ENCODE measurements around the gene BLCAP.

BLCAP gene

DNA sequence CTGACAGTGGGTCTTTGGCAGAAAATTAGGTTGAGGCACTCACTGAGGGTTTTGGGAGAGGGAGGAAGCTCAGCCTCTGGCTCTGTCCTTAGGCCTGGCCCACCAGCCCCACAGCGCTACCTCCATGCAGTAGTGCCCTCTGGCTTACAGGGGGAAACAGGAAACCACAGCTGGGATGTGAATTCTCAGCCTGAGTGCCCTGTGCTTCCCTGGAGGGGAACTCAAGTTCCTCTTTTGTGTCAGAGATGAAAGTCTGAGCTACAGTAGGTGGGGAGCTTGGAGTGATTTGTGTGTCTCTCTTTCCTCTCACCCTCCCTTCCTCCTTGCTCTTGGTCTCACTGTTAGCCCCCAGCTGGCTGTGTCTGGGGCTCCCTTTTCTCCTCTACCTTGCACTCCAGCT lies 48.2 kb upstream of the BLCAP start:
- TF ChIP-seq RARB (CRISPR knock-in tag; IDR thresholded peaks at IDR 0.05) (no peak), ZC3H10 (CRISPR knock-in tag; IDR thresholded peaks at IDR 0.05) (no peak), ISL1 (CRISPR knock-in tag; IDR thresholded peaks at IDR 0.05) (no peak), ZNF565 (CRISPR knock-in tag; conservative IDR thresholded peaks at IDR 0.05; ENCODE audit: low read depth) (no peak), ZNF8 (CRISPR knock-in tag; IDR thresholded peaks at IDR 0.05) (no peak), GLIS3 (CRISPR knock-in tag; IDR thresholded peaks at IDR 0.05) (no peak), CSDC2 (CRISPR knock-in tag; IDR thresholded peaks at IDR 0.05) (no peak), ZFP3 (CRISPR knock-in tag; IDR thresholded peaks at IDR 0.05) (no peak), ZFP30 (CRISPR knock-in tag; IDR thresholded peaks at IDR 0.05) (no peak), SNAI2 (CRISPR knock-in tag; IDR thresholded peaks at IDR 0.05) (no peak), ZNF70 (CRISPR knock-in tag; IDR thresholded peaks at IDR 0.05) (no peak), ARNTL (CRISPR knock-in tag; IDR thresholded peaks at IDR 0.05; ENCODE audit: borderline replicate concordance, low read depth) (no peak), OSR1 (CRISPR knock-in tag; IDR thresholded peaks at IDR 0.05) (no peak), PPARA (CRISPR knock-in tag; IDR thresholded peaks at IDR 0.05; ENCODE audit: borderline replicate concordance) (no peak), ESRRG (CRISPR knock-in tag; IDR thresholded peaks at IDR 0.05) (no peak), TOX (CRISPR knock-in tag; IDR thresholded peaks at IDR 0.05; ENCODE audit: borderline replicate concordance) (no peak)
- TF ChIP-seq, protein P1, sequence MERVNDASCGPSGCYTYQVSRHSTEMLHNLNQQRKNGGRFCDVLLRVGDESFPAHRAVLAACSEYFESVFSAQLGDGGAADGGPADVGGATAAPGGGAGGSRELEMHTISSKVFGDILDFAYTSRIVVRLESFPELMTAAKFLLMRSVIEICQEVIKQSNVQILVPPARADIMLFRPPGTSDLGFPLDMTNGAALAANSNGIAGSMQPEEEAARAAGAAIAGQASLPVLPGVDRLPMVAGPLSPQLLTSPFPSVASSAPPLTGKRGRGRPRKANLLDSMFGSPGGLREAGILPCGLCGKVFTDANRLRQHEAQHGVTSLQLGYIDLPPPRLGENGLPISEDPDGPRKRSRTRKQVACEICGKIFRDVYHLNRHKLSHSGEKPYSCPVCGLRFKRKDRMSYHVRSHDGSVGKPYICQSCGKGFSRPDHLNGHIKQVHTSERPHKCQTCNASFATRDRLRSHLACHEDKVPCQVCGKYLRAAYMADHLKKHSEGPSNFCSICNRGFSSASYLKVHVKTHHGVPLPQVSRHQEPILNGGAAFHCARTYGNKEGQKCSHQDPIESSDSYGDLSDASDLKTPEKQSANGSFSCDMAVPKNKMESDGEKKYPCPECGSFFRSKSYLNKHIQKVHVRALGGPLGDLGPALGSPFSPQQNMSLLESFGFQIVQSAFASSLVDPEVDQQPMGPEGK (CRISPR knock-in tag; IDR thresholded peaks at IDR 0.05; ENCODE audit: borderline replicate concordance): no peak
- TF ChIP-seq, protein P2, sequence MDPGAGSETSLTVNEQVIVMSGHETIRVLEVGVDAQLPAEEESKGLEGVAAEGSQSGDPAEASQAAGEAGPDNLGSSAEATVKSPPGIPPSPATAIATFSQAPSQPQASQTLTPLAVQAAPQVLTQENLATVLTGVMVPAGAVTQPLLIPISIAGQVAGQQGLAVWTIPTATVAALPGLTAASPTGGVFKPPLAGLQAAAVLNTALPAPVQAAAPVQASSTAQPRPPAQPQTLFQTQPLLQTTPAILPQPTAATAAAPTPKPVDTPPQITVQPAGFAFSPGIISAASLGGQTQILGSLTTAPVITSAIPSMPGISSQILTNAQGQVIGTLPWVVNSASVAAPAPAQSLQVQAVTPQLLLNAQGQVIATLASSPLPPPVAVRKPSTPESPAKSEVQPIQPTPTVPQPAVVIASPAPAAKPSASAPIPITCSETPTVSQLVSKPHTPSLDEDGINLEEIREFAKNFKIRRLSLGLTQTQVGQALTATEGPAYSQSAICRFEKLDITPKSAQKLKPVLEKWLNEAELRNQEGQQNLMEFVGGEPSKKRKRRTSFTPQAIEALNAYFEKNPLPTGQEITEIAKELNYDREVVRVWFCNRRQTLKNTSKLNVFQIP (CRISPR knock-in tag; IDR thresholded peaks at IDR 0.05; ENCODE audit: borderline replicate concordance, low read depth): no peak
- TF ChIP-seq, protein P3, sequence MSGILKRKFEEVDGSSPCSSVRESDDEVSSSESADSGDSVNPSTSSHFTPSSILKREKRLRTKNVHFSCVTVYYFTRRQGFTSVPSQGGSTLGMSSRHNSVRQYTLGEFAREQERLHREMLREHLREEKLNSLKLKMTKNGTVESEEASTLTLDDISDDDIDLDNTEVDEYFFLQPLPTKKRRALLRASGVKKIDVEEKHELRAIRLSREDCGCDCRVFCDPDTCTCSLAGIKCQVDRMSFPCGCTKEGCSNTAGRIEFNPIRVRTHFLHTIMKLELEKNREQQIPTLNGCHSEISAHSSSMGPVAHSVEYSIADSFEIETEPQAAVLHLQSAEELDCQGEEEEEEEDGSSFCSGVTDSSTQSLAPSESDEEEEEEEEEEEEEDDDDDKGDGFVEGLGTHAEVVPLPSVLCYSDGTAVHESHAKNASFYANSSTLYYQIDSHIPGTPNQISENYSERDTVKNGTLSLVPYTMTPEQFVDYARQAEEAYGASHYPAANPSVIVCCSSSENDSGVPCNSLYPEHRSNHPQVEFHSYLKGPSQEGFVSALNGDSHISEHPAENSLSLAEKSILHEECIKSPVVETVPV (CRISPR knock-in tag; IDR thresholded peaks at IDR 0.05): no peak
- TF ChIP-seq, protein P4, sequence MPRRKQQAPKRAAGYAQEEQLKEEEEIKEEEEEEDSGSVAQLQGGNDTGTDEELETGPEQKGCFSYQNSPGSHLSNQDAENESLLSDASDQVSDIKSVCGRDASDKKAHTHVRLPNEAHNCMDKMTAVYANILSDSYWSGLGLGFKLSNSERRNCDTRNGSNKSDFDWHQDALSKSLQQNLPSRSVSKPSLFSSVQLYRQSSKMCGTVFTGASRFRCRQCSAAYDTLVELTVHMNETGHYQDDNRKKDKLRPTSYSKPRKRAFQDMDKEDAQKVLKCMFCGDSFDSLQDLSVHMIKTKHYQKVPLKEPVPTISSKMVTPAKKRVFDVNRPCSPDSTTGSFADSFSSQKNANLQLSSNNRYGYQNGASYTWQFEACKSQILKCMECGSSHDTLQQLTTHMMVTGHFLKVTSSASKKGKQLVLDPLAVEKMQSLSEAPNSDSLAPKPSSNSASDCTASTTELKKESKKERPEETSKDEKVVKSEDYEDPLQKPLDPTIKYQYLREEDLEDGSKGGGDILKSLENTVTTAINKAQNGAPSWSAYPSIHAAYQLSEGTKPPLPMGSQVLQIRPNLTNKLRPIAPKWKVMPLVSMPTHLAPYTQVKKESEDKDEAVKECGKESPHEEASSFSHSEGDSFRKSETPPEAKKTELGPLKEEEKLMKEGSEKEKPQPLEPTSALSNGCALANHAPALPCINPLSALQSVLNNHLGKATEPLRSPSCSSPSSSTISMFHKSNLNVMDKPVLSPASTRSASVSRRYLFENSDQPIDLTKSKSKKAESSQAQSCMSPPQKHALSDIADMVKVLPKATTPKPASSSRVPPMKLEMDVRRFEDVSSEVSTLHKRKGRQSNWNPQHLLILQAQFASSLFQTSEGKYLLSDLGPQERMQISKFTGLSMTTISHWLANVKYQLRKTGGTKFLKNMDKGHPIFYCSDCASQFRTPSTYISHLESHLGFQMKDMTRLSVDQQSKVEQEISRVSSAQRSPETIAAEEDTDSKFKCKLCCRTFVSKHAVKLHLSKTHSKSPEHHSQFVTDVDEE (CRISPR knock-in tag; IDR thresholded peaks at IDR 0.05): no peak
- no peak for ATAC-seq

DNA sequence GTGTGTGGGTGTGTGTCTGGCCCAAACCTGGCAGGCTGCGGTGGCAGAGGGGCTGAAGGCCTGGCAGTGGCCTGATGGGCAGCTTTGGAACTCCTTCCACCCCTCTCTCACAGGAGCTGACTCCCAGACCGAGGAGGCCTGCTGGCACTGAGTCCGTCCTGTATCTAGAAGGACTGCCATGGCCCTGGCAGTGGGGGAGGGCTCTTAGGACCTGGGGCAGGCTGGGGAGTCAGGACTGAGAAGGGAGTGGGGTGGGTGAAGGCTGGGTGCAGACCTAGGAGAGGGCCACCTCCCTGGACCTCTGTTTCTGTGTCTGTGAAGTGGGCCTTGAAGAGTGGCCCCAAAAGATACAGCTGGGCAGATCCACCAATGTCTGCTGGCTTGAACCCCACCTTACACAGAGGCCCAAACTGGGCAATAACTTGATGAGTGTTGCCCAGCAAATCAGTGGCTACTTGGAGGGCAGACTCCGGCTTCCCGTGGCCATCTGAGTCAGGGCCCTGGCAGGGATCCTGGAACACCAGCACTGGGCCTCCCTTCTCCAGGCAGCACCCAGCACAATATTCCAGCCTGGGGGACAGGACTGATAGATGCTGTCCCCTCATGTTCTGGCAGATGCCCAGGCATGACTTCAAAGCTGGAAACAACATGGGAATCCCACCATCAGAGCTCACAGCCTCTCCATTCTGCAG lies 46.7 kb upstream of the BLCAP start:
- TF ChIP-seq OSR1 (CRISPR knock-in tag; IDR thresholded peaks at IDR 0.05): no peak
- no peak for TF ChIP-seq ZNF8 (CRISPR knock-in tag; IDR thresholded peaks at IDR 0.05)
- TF ChIP-seq ZC3H10 (CRISPR knock-in tag; IDR thresholded peaks at IDR 0.05): no peak
- TF ChIP-seq SNAI2 (CRISPR knock-in tag; IDR thresholded peaks at IDR 0.05): no peak
- TF ChIP-seq, protein P4 (CRISPR knock-in tag; IDR thresholded peaks at IDR 0.05): no peak
- no peak for TF ChIP-seq ZNF565 (CRISPR knock-in tag; conservative IDR thresholded peaks at IDR 0.05; ENCODE audit: low read depth)
- no peak for TF ChIP-seq ZNF70 (CRISPR knock-in tag; IDR thresholded peaks at IDR 0.05)
- ATAC-seq: no peak

Measured in SK-N-SH treated with all-trans-retinoic acid at 6 μM for 48 hours (cell line).